HCT116 (cell line): ENCODE data around the gene KCND3. TPM values are rescaled to one million over a fixed set of nuclear protein-coding genes. Genes with fewer than 3 reads are reported as not detected.

Experiments used
- ATAC-seq: fragments of 200-7000 bp; cut with Tn5 transposase; 2 replicates; pipeline ENCODE4 v1.9.1; 2020; ENCODE audit warnings: mild to moderate bottlenecking, moderate library complexity
- BruUV-seq: library from RNA; stranded (reverse); fragments of 400-500 nt; replicated peaks from 2 replicates; lab custom pipeline; 2021; lab: Mats Ljungman, UMichigan
- CTCF ChIA-PET: fragments of 300-600 bp; sonication (Branson Sonifier 250); formaldehyde crosslinking; loops from one replicate; lab custom pipeline; 2021; ENCODE audit warnings: antibody characterized with exemption; lab: Charles Lee
- POLR2A ChIA-PET: fragments of 300-600, 350-600 bp; sonication (Branson Sonifier 250); formaldehyde crosslinking; loops from one replicate; lab custom pipeline; 2021; ENCODE audit warnings: antibody characterized with exemption; lab: Charles Lee
- RAD21 ChIA-PET, 2 experiments: fragments of 300-600 bp; sonication (Branson Sonifier 250); formaldehyde crosslinking; loops; one replicate each; lab custom pipeline; 2023; ENCODE audit warnings: low total read pairs in 2 of 2; ENCODE audit not compliant: uncharacterized antibody in 2 of 2, unreplicated experiment in 2 of 2, low non-redundant PET in 1 of 2; lab: Charles Lee
- DNase-seq: peaks from one replicate; pipeline ENCODE4 v3.0.0-alpha.2; 2010; ENCODE audit warnings: low read depth, low spot score
- H2AFZ ChIP-seq: fragments of 200-600 bp; shearing (Covaris generic), sonication (generic); 2 replicates; pipeline ENCODE4 v1.6.1; 2017; ENCODE audit warnings: low read depth, mixed run types, mixed read lengths, antibody characterized with exemption, low read length; ENCODE audit not compliant: poor library complexity, severe bottlenecking
- H3K27ac ChIP-seq: 2 replicates; pipeline ENCODE4 v1.5.1; 2012; ENCODE audit warnings: low read depth, low read length
- H3K27me3 ChIP-seq: fragments of 200-600 bp; sonication (generic); 2 replicates; pipeline ENCODE4 v1.6.1; 2016; ENCODE audit warnings: mixed run types, low read length, mixed read lengths; ENCODE audit not compliant: insufficient read depth
- H3K36me3 ChIP-seq, 2 experiments: fragments of 200-500 bp in 1 of 2; fragments of 200-600 bp in 1 of 2; sonication (Bioruptor generic) in 1 of 2; sonication (generic) in 1 of 2; 2 replicates each; pipeline versions ENCODE4 v1.5.1 to v1.6.1; 2014 to 2016; ENCODE audit warnings: low read length in 2 of 2, inconsistent platforms in 1 of 2, mixed read lengths in 1 of 2, mixed run types in 1 of 2; ENCODE audit not compliant: insufficient read depth in 2 of 2, control insufficient read depth in 1 of 2
- H3K4me1 ChIP-seq, 2 experiments: fragments of 200-600 bp in 1 of 2; sonication (generic) in 1 of 2; 2 replicates each; pipeline versions ENCODE4 v1.5.1 to v1.6.1; 2012 to 2017; ENCODE audit warnings: low read length in 2 of 2, inconsistent platforms in 1 of 2, mild to moderate bottlenecking in 1 of 2, mixed read lengths in 1 of 2, mixed run types in 1 of 2, moderate library complexity in 1 of 2; ENCODE audit not compliant: insufficient read depth in 2 of 2, control insufficient read depth in 1 of 2
- H3K4me2 ChIP-seq: fragments of 200-600 bp; sonication (generic); 2 replicates; pipeline ENCODE4 v1.6.1; 2017; ENCODE audit warnings: mixed run types, low read length, mixed read lengths
- H3K4me3 ChIP-seq, 2 experiments: fragments of 200-600 bp in 1 of 2; sonication (generic) in 1 of 2; replicated peaks in 1 of 2; 2 replicates each; pipeline ENCODE4 v1.5.1; 2011 to 2016; ENCODE audit warnings: low read length in 2 of 2, control low read depth in 1 of 2, low read depth in 1 of 2, mild to moderate bottlenecking in 1 of 2, mixed read lengths in 1 of 2, mixed run types in 1 of 2
- H3K79me2 ChIP-seq: fragments of 200-600 bp; sonication (generic); 2 replicates; pipeline ENCODE4 v1.6.1; 2017; ENCODE audit warnings: mild to moderate bottlenecking, mixed run types, low read length, moderate library complexity, mixed read lengths; ENCODE audit not compliant: insufficient read depth
- H3K9ac ChIP-seq: fragments of 200-600 bp; sonication (generic); 2 replicates; pipeline ENCODE4 v1.6.1; 2016; ENCODE audit warnings: low read length, mixed read lengths
- H3K9me2 ChIP-seq: fragments of 200-600 bp; sonication (generic), shearing (Covaris generic); 2 replicates; pipeline ENCODE4 v1.6.1; 2017; ENCODE audit warnings: mixed run types, mild to moderate bottlenecking, moderate library complexity; ENCODE audit not compliant: insufficient read depth
- H3K9me3 ChIP-seq, 2 experiments: fragments of 200-500 bp in 1 of 2; fragments of 200-600 bp in 1 of 2; sonication (Bioruptor generic) in 1 of 2; sonication (generic) in 1 of 2; 2 replicates each; pipeline ENCODE4 v1.6.1; 2014 to 2017; ENCODE audit warnings: low read length in 2 of 2, mixed read lengths in 2 of 2, inconsistent platforms in 1 of 2, low read depth in 1 of 2, mild to moderate bottlenecking in 1 of 2, mixed run types in 1 of 2, moderate library complexity in 1 of 2; ENCODE audit not compliant: control insufficient read depth in 1 of 2, insufficient read depth in 1 of 2
- H4K20me1 ChIP-seq: fragments of 200-600 bp; sonication (generic), shearing (Covaris generic); 2 replicates; pipeline ENCODE4 v1.6.1; 2017; ENCODE audit warnings: mixed run types, mild to moderate bottlenecking, moderate library complexity; ENCODE audit not compliant: insufficient read depth
- CBX3 ChIP-seq: IDR thresholded peaks from 2 replicates; pipeline ENCODE4 v1.6.1; 2012; ENCODE audit warnings: low read depth
- EGR1 ChIP-seq: IDR thresholded peaks from 2 replicates; pipeline ENCODE4 v1.6.1; 2012; ENCODE audit warnings: low read depth
- ELF1 ChIP-seq: IDR thresholded peaks from 2 replicates; pipeline ENCODE4 v1.6.1; 2012; ENCODE audit warnings: low read depth, borderline replicate concordance
- EZH2 ChIP-seq: fragments of 200-600 bp; sonication (generic); IDR thresholded peaks from 2 replicates; pipeline ENCODE4 v1.6.1; 2017; ENCODE audit warnings: antibody characterized with exemption, mixed run types
- EZH2phosphoT487 ChIP-seq: fragments of 200-600 bp; IDR thresholded peaks from 2 replicates; pipeline ENCODE4 v1.6.1; 2018; ENCODE audit warnings: antibody characterized with exemption, borderline replicate concordance
- JUND ChIP-seq: IDR thresholded peaks from 2 replicates; pipeline ENCODE4 v1.6.1; 2012
- SRF ChIP-seq: IDR thresholded peaks from 2 replicates; pipeline ENCODE4 v1.6.1; 2012; ENCODE audit warnings: low read depth
- TCF7L2 ChIP-seq: IDR thresholded peaks from 2 replicates; pipeline ENCODE4 v1.7.0; 2011; ENCODE audit warnings: borderline replicate concordance, inconsistent platforms; ENCODE audit not compliant: insufficient read depth, insufficient read length; ENCODE audit errors: extremely low read depth
- YY1 ChIP-seq: IDR thresholded peaks from 2 replicates; pipeline ENCODE4 v1.6.1; 2011; ENCODE audit warnings: low read length, low read depth, moderate library complexity, mild to moderate bottlenecking; ENCODE audit not compliant: insufficient replicate concordance; ENCODE audit errors: extremely low read depth
- ZFX ChIP-seq: fragments of 450-650 bp; IDR thresholded peaks from 2 replicates; pipeline ENCODE4 v1.6.1; 2017
- ZNF274 ChIP-seq: fragments of 200-500 bp; sonication (Bioruptor generic); IDR thresholded peaks from 2 replicates; pipeline ENCODE4 v1.6.1; 2014; ENCODE audit warnings: mild to moderate bottlenecking, low read depth, low read length, inconsistent platforms
- intact Hi-C: fragments of 100-400 bp; cut with micrococcal nuclease; formaldehyde crosslinking; loops from 2 replicates; pipeline ENCODE4 v1.10.0; 2022
- total RNA-seq: library from RNA; stranded (reverse); gene quantifications from one replicate; pipeline ENCODE4 v1.2.1, GENCODE V29; 2021; ENCODE audit not compliant: unreplicated experiment
- TF ChIP-seq, protein P1 (sequence below): IDR thresholded peaks from 2 replicates; pipeline ENCODE4 v1.6.1; 2012; ENCODE audit warnings: low read depth
- TF ChIP-seq, protein P2 (sequence below): IDR thresholded peaks from 2 replicates; pipeline ENCODE4 v1.6.1; 2012
- TF ChIP-seq, protein P3 (sequence below), 3 experiments: fragments of 200-600 bp in 1 of 3; sonication (generic) in 1 of 3; IDR thresholded peaks in 2 of 3; conservative IDR thresholded peaks in 1 of 3; 2 replicates each; pipeline ENCODE4 v1.5.1; 2012 to 2017; ENCODE audit warnings: low read depth in 2 of 3, low read length in 2 of 3, antibody characterized with exemption in 1 of 3, borderline replicate concordance in 1 of 3, control low read depth in 1 of 3, mild to moderate bottlenecking in 1 of 3, mixed read lengths in 1 of 3, mixed run types in 1 of 3, moderate library complexity in 1 of 3; ENCODE audit not compliant: insufficient read depth in 1 of 3

The KCND3 gene
- total RNA-seq, 1 experiment from 2014 or later, result 0.44 TPM

DNA sequence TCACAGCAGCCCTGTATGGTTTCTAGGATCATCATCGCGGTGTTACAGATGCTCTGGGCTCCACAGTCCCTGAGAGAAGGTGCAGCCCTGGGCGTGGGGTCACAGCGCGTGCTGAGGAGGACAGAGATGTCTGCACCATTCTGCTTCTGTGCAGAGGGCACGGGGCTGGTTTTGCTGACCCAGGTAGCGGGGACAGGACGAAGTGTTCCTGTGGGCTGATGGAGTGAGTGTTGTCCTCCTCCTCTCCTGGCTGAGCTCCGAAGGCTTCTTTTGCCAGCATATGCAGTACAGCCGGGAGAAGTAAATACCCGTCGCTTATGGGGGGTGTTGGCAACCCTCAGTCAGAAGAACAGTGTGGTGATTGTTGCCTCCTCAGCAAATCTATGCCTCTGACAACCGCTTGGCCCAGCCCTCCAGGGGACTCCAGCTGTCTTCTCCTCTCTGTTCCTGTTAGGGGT lies 132.2 kb downstream of the KCND3 start:
- ATAC-seq (no peak), DNase-seq (no peak)
- Histone ChIP-seq H4K20me1 (no peaks in the 10 kb centered on the region), H3K36me3 (no peaks in the 10 kb centered on the region), H3K4me1 (no peaks in the 10 kb centered on the region), H2AFZ (no peak overlapping the region), H3K79me2 (no peaks in the 10 kb centered on the region), H3K27me3 (peaks cover 57% of the 10 kb centered on the region), H3K9me3 (no peaks in the 10 kb centered on the region), H3K9ac (no peak overlapping the region), H3K4me3 (no peak overlapping the region), H3K9me2 (no peaks in the 10 kb centered on the region), H3K4me2 (no peak overlapping the region), H3K27ac (no peak overlapping the region)
- CTCF ChIA-PET, result no interaction called here
- no peak for TF ChIP-seq SRF
- TF ChIP-seq JUND, result no peak
- TF ChIP-seq ELF1, result no peak
- RAD21 ChIA-PET, result no interaction called here
- POLR2A ChIA-PET, result no interaction called here
- intact Hi-C loops, result no loop called here
- BruUV-seq, result no TSS peak

DNA sequence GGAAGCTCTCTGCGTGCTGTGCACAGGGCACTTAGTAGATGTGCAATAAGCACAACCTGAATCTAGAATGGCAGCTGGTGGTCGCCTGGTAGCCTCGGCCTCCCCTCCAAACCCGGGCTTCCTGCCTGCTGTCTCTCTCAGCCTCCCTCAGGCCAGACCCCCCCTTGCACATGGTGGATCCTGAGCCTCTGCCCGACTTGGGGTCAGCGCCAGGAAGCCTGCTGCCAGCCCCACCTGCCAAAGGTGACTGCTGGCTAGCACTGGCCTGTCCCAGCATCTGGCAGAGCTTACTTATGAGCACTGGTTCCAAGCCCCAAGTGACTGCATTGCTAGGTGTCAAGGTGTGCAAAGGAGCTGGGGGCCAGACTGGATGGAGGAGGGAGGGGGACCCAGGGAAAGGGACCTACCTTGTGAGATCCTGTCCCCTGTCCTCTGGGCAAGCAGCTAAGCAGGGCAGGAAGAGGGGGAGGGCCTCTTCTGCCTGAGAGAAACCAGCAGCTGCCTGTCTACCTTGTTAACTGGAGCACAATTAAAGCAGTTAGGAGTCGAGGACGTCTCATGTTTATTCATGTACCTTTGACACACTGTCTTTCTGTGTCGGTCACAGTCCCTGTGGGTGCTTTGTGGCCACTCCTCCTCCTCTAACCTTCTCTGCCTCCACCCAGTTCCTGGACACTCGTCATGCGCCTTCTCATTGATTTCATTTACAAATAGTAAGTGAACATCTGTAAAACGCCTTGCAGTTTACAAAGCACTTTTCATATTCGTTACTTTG lies 132.9 kb downstream of the KCND3 start:
- Histone ChIP-seq H3K9ac (no peak overlapping the region), H3K4me1 (no peaks in the 10 kb centered on the region), H3K36me3 (no peaks in the 10 kb centered on the region), H3K4me2 (no peak overlapping the region), H3K27me3 (peaks cover 59% of the 10 kb centered on the region), H3K4me3 (no peak overlapping the region), H3K79me2 (no peaks in the 10 kb centered on the region), H3K9me3 (no peaks in the 10 kb centered on the region), H2AFZ (no peak overlapping the region), H3K27ac (no peak overlapping the region), H4K20me1 (no peaks in the 10 kb centered on the region), H3K9me2 (no peaks in the 10 kb centered on the region)
- no TSS peak for BruUV-seq
- DNase-seq, result no peak
- no peak for ATAC-seq
- ChIA-PET RAD21 (no interaction called here), CTCF (no interaction called here), POLR2A (no interaction called here)
- TF ChIP-seq TCF7L2, result no peak
- TF ChIP-seq EZH2phosphoT487, result no peak
- TF ChIP-seq, protein P1, sequence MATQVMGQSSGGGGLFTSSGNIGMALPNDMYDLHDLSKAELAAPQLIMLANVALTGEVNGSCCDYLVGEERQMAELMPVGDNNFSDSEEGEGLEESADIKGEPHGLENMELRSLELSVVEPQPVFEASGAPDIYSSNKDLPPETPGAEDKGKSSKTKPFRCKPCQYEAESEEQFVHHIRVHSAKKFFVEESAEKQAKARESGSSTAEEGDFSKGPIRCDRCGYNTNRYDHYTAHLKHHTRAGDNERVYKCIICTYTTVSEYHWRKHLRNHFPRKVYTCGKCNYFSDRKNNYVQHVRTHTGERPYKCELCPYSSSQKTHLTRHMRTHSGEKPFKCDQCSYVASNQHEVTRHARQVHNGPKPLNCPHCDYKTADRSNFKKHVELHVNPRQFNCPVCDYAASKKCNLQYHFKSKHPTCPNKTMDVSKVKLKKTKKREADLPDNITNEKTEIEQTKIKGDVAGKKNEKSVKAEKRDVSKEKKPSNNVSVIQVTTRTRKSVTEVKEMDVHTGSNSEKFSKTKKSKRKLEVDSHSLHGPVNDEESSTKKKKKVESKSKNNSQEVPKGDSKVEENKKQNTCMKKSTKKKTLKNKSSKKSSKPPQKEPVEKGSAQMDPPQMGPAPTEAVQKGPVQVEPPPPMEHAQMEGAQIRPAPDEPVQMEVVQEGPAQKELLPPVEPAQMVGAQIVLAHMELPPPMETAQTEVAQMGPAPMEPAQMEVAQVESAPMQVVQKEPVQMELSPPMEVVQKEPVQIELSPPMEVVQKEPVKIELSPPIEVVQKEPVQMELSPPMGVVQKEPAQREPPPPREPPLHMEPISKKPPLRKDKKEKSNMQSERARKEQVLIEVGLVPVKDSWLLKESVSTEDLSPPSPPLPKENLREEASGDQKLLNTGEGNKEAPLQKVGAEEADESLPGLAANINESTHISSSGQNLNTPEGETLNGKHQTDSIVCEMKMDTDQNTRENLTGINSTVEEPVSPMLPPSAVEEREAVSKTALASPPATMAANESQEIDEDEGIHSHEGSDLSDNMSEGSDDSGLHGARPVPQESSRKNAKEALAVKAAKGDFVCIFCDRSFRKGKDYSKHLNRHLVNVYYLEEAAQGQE, result no peak
- TF ChIP-seq, protein P2, sequence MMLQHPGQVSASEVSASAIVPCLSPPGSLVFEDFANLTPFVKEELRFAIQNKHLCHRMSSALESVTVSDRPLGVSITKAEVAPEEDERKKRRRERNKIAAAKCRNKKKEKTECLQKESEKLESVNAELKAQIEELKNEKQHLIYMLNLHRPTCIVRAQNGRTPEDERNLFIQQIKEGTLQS, result no peak
- TF ChIP-seq ELF1, result no peak
- TF ChIP-seq CBX3, result no peak
- TF ChIP-seq EZH2, result no peak
- TF ChIP-seq SRF, result no peak
- no peak for TF ChIP-seq ZNF274
- TF ChIP-seq, protein P3, sequence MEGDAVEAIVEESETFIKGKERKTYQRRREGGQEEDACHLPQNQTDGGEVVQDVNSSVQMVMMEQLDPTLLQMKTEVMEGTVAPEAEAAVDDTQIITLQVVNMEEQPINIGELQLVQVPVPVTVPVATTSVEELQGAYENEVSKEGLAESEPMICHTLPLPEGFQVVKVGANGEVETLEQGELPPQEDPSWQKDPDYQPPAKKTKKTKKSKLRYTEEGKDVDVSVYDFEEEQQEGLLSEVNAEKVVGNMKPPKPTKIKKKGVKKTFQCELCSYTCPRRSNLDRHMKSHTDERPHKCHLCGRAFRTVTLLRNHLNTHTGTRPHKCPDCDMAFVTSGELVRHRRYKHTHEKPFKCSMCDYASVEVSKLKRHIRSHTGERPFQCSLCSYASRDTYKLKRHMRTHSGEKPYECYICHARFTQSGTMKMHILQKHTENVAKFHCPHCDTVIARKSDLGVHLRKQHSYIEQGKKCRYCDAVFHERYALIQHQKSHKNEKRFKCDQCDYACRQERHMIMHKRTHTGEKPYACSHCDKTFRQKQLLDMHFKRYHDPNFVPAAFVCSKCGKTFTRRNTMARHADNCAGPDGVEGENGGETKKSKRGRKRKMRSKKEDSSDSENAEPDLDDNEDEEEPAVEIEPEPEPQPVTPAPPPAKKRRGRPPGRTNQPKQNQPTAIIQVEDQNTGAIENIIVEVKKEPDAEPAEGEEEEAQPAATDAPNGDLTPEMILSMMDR (IDR thresholded peaks at IDR 0.05 in 2 of 3, conservative IDR thresholded peaks at IDR 0.05 in 1 of 3; ENCODE audit: borderline replicate concordance in 1 of 3, insufficient read depth in 1 of 3, low read depth in 2 of 3, low read length in 2 of 3), result no peak
- no peak for TF ChIP-seq YY1
- TF ChIP-seq EGR1, result no peak
- TF ChIP-seq ZFX, result no peak
- intact Hi-C loops, result no loop called here
